ENCODE data around the gene CBR3. TPM values are rescaled to one million over a fixed set of nuclear protein-coding genes. Genes with fewer than 3 reads are reported as not detected.
A peak's percentile ranks its signal among the peaks of the same experiment; 100 is the strongest.

CBR3 gene
- total RNA-seq, 1 experiment from 2014 or later, result 39.2 TPM

DNA sequence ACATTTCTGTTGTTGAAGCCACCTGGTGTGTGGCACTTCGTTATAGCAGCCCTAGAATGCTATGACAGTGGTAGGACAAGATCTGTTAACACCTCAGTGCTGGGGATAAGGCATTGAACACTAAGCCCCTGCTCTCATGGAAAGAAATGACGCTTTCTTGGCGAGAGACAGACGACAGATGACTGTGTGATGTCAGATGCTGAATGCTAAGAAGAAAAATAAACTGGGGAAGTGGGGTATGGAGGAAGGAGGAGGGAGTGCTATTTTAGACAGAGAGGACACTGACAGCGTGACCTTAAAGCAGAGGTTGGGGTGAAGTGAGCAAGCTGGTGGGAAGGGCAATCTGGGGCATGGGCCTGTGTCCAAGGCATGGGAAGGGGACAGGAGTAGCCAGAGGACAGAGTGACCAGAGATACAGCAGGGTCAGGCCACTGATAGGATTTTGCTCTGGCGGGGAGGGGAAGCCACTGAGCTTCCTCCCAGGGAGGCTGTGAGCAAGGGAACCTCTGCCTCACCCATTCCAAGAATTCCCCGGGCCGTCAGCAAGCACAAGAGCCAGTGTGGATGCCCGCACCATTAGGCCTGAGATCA lies 37.0 kb downstream of the CBR3 start:
- in situ Hi-C loops (cut with HindIII; ENCODE audit: low sequenced_read_pairs), result no loop called here
- DNase-seq (ENCODE audit: low spot score), result peak; percentile 65

DNA sequence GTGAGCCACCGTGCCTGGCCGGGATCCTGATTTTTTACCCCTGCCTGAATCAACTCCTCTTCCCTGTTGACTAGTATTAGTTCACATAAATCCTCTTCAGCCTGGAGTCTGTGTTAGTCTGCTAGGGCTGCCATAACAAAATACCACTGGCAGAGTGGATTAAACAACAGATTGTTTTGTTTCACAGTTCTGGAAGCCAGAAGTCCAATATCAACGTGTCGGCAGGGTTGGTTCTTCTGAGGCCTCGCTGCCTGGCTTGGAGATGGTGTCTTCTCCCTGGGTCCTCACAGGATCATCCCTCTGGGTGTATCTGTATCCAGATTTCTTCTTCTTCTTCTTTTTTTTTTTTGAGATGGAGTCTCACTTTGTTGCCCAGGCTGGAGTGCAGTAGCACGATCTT lies 39.9 kb downstream of the CBR3 start:
- in situ Hi-C loops (cut with HindIII; ENCODE audit: low sequenced_read_pairs), result no loop called here

GRCh38 chr21:36175771-36176565 lies 41.1 kb downstream of the CBR3 start:
- DNase-seq (ENCODE audit: low spot score), result peak; percentile 90
- in situ Hi-C loops (cut with HindIII; ENCODE audit: low sequenced_read_pairs), result no loop called here

More for the DNA sequence above, 39.9 kb downstream of the CBR3 start:
- DNase-seq (ENCODE audit: low spot score), result no peak

DNA sequence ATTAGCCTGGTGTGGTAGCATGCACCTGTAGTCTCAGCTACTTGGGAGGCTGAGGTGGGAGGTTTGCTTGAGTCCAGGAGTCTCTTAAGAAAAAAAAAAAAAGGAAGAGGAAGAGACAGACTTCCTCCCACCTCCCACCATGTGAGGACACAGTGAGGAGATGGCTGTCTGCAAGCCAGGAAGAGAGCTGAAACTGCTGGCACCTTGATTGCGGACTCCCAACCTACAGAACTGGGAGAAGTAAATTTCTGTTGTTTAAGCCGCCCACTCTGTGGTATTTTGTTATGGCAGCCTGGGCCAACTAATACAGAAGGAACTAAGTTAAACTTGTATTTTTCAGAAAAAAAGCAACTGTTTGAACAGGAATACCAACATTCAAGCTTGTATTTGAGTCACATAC lies 43.5 kb downstream of the CBR3 start:
- in situ Hi-C loops (cut with HindIII; ENCODE audit: low sequenced_read_pairs), result no loop called here
- no peak for DNase-seq (ENCODE audit: low spot score)

DNA sequence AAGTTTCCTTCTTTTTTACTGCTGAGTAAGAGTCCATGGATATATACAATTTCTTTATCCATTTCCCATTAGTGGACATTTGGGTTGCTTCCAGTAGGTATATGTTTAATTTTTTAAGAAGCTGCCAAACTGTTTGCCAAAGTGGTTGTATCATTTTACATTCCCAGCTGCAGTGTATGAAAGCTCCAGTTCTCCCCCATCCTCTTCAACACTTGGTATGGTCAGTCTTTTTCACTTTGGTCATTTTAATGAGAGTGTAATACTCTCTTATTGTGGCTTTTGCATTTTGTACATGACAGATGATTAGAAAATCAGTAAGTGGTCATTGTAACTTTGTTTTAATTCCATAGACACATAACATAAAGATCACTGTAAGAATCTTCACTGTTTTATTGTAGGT lies 44.3 kb downstream of the CBR3 start:
- in situ Hi-C loops (cut with HindIII; ENCODE audit: low sequenced_read_pairs), result no loop called here
- DNase-seq (ENCODE audit: low spot score), result no peak

DNA sequence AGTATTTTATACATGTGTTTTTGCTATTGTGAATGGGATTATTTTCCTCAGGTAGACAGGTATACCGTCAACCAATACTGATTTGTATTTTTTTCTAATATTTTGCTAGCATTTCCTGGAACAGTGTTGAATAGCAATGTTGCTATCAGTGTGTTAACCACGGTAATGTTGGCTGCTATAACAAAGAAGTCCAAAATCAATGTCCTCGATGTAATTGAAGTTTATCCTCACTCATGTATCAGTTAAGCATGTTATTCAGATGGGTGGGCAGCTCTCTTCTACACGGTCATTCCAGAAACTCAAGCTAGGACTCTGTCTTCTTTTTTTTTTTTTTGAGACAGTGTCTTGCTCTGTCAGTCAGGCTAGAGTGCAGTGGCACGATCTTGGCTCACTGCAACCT lies 46.1 kb downstream of the CBR3 start:
- in situ Hi-C loops (cut with HindIII; ENCODE audit: low sequenced_read_pairs), result no loop called here
- no peak for DNase-seq (ENCODE audit: low spot score)

DNA sequence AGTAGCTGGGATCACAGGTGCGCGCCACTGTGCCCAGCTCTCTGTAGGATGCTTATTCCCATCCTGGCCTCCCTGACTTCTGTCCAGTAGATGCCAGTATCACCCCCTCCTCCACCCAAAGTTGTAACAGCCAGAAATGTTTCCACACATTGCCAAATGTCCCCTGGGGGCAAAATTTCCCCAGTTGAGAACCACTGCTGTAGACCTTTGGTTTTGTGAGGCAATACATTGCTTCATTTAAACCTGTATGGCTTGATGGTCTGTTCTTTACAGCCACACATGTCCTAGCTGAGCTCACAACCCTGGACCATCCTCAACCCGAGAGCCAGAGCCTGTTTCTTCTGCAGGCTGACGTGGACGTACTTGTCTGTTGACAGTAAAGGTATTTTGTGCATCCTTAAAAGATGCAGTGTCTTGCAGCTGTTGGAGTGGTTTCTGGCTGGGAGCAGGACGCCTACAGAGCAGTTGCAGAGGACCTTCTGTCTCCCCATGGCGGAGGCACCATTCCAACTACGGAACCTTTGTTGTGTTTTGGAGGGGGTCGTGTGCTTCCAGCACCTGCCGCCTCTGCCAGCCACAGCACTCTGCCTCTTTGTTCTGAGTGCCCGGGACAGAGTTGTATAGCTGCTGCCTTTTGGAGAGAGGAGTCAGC lies 48.4 kb downstream of the CBR3 start:
- DNase-seq (ENCODE audit: low spot score), result no peak
- in situ Hi-C loops (cut with HindIII; ENCODE audit: low sequenced_read_pairs), result no loop called here

DNA sequence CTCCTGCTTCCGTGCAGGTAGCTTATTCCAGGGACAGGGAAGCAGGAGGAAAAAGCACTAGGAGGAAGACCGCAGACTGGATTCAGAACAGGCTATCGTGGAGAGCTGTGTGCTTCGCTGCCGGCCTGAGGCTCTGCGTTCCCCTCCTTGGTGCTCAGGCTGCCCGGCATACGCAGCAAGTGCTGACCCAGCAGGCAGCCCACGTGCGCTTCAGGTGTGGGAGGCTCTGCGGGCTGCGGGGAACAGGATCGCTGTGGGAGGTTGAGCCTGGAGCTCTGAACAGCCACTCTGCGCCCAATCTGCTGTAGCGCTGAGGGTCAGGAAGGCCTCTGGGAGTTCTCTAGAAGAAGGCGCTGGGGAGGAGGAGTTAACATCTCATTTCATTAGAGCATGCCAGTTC lies 49.7 kb downstream of the CBR3 start:
- peak; percentile 60 for DNase-seq (ENCODE audit: low spot score)
- in situ Hi-C loops (cut with HindIII; ENCODE audit: low sequenced_read_pairs), result no loop called here

- in situ Hi-C loops (cut with HindIII; ENCODE audit: low sequenced_read_pairs), result no loop called here
- DNase-seq (ENCODE audit: low spot score), result no peak
These were observed 50.6 kb downstream of the CBR3 start for GRCh38 chr21:36185523-36185922.

GRCh38 chr21:36186081-36186480 lies 51.2 kb downstream of the CBR3 start:
- in situ Hi-C loops (cut with HindIII; ENCODE audit: low sequenced_read_pairs), result no loop called here

GRCh38 chr21:36186506-36187399 lies 51.9 kb downstream of the CBR3 start:
- DNase-seq (ENCODE audit: low spot score), result no peak
- in situ Hi-C loops (cut with HindIII; ENCODE audit: low sequenced_read_pairs), result no loop called here

More at GRCh38 chr21:36186081-36186480, 51.2 kb downstream of the CBR3 start:
- DNase-seq (ENCODE audit: low spot score), result no peak

- peak; percentile 96 for DNase-seq (ENCODE audit: low spot score)
- in situ Hi-C loops (cut with HindIII; ENCODE audit: low sequenced_read_pairs), result no loop called here
These were observed 53.3 kb downstream of the CBR3 start for GRCh38 chr21:36188081-36188681.

DNA sequence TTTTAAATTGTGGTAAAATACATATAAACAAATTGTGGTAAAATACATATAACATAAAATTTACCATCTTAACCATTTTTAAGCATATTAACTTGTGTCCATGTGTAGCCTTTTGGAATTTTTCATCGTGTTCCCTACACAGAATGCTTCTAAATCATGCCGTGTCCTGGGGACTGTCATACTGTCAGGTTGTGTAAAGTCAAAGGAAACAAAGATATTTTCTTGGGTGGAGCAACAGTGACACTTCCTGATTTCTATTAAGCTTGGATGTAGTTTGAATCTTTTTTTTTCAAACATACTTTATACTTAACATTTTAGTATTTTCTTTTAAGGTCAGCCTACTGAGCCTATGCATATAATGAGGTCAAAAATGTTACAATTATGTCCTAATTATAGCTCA lies 54.1 kb downstream of the CBR3 start:
- DNase-seq (ENCODE audit: low spot score), result no peak
- in situ Hi-C loops (cut with HindIII; ENCODE audit: low sequenced_read_pairs), result no loop called here

- in situ Hi-C loops (cut with HindIII; ENCODE audit: low sequenced_read_pairs), result no loop called here
- DNase-seq (ENCODE audit: low spot score), result peak; percentile 93
These were observed 55.9 kb downstream of the CBR3 start for GRCh38 chr21:36190736-36191135.

- in situ Hi-C loops (cut with HindIII; ENCODE audit: low sequenced_read_pairs), result no loop called here
These were observed 58.3 kb downstream of the CBR3 start for GRCh38 chr21:36193200-36193599.

GRCh38 chr21:36194024-36194423 lies 59.1 kb downstream of the CBR3 start:
- in situ Hi-C loops (cut with HindIII; ENCODE audit: low sequenced_read_pairs), result no loop called here

More at GRCh38 chr21:36193200-36193599, 58.3 kb downstream of the CBR3 start:
- DNase-seq (ENCODE audit: low spot score), result no peak

GRCh38 chr21:36195613-36196012 lies 60.7 kb downstream of the CBR3 start:
- in situ Hi-C loops (cut with HindIII; ENCODE audit: low sequenced_read_pairs), result no loop called here
- DNase-seq (ENCODE audit: low spot score), result no peak

More at GRCh38 chr21:36194024-36194423, 59.1 kb downstream of the CBR3 start:
- DNase-seq (ENCODE audit: low spot score), result no peak
